ENCODE results near the gene HPSE.

Gene HPSE

DNA sequence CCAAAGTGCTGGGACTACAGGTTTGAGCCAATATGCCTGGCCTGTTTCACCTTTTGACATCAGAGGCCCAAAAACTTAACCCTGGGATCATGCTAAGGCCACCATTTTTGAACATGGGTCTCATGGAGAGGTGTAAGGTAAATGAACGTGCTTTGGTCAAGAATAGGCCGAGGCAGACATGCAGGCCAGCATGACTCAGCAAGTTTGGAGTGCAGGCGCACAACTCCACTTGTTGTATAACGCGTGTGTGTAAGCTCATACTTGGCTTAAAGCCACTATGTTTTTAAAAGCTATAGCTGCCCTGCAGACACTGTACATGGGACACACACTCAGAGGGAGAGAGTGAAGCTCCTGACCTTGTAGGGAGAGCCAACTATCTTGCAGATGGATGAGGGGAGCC lies 43.8 kb upstream of the HPSE start:
- Histone ChIP-seq H3K9me3 (ENCODE audit: low read length) (peaks cover 19% of the 10 kb centered on the region), H3K36me3 (ENCODE audit: insufficient read depth, low read length) (no peaks in the 10 kb centered on the region; the same call in 1 of the 2 replicates), H3K9me2 (ENCODE audit: low read depth, low read length) (no peaks in the 10 kb centered on the region), H3K4me3 (ENCODE audit: low read depth, low read length, poor library complexity, severe bottlenecking) (no peak overlapping the region), H3K4me1 (ENCODE audit: insufficient read depth, low read length, severe bottlenecking) (no peaks in the 10 kb centered on the region), H3K27ac (ENCODE audit: low read depth, low read length, poor library complexity, severe bottlenecking) (no peak overlapping the region), H4K20me1 (ENCODE audit: insufficient read depth, low read length) (no peaks in the 10 kb centered on the region), H3K27me3 (ENCODE audit: insufficient read depth, low read length) (no peaks in the 10 kb centered on the region), H3K9ac (ENCODE audit: low read length) (no peak overlapping the region), H3K79me2 (ENCODE audit: insufficient read depth, low read length) (no peaks in the 10 kb centered on the region), H3K4me2 (ENCODE audit: low read length) (no peak overlapping the region), H2AFZ (ENCODE audit: low read length) (no peak overlapping the region), H3F3A (ENCODE audit: insufficient read depth, low read length) (no peaks in the 10 kb centered on the region)
- TF ChIP-seq, protein P1, sequence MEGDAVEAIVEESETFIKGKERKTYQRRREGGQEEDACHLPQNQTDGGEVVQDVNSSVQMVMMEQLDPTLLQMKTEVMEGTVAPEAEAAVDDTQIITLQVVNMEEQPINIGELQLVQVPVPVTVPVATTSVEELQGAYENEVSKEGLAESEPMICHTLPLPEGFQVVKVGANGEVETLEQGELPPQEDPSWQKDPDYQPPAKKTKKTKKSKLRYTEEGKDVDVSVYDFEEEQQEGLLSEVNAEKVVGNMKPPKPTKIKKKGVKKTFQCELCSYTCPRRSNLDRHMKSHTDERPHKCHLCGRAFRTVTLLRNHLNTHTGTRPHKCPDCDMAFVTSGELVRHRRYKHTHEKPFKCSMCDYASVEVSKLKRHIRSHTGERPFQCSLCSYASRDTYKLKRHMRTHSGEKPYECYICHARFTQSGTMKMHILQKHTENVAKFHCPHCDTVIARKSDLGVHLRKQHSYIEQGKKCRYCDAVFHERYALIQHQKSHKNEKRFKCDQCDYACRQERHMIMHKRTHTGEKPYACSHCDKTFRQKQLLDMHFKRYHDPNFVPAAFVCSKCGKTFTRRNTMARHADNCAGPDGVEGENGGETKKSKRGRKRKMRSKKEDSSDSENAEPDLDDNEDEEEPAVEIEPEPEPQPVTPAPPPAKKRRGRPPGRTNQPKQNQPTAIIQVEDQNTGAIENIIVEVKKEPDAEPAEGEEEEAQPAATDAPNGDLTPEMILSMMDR (IDR thresholded peaks at IDR 0.05; ENCODE audit: low read length), result no peak
- TF ChIP-seq EZH2 (IDR thresholded peaks at IDR 0.05; ENCODE audit: borderline replicate concordance, low read length), result no peak

DNA sequence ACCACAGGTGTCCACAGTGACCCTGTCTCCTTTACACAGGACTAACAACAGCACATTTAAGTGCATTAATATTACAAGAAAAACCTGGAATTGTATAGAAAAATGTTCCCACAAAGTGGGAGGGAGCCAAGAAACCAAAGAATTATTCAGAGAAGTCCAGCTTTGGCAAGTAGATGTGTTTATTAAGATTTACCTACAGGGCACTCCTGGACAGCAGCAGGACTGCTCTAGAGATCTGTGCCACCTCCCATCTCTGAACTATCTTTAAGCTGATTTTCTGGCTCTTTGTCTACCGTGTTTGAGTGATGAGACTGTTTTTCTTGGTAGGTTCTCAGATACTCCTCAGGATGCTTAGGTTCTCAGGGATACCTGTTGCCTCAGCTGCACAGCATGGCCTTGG lies 38.3 kb upstream of the HPSE start:
- no peaks in the 10 kb centered on the region for H3K27me3 ChIP-seq (ENCODE audit: insufficient read depth, low read length)
- no peak overlapping the region for H2AFZ ChIP-seq (ENCODE audit: low read length)
- no peak overlapping the region for H3K4me3 ChIP-seq (ENCODE audit: low read depth, low read length, poor library complexity, severe bottlenecking)
- no peaks in the 10 kb centered on the region for H3K9me2 ChIP-seq (ENCODE audit: low read depth, low read length)
- no peaks in the 10 kb centered on the region for H3K79me2 ChIP-seq (ENCODE audit: insufficient read depth, low read length)
- no peak overlapping the region for H3K4me2 ChIP-seq (ENCODE audit: low read length)
- no peak for TF ChIP-seq EZH2 (IDR thresholded peaks at IDR 0.05; ENCODE audit: borderline replicate concordance, low read length)
- TF ChIP-seq, protein P1 (IDR thresholded peaks at IDR 0.05; ENCODE audit: low read length), result no peak
- no peaks in the 10 kb centered on the region for H3K4me1 ChIP-seq (ENCODE audit: insufficient read depth, low read length, severe bottlenecking)
- H3K9me3 ChIP-seq (ENCODE audit: low read length), result peaks cover 7% of the 10 kb centered on the region
- no peak overlapping the region for H3K27ac ChIP-seq (ENCODE audit: low read depth, low read length, poor library complexity, severe bottlenecking)
- no peak overlapping the region for H3K9ac ChIP-seq (ENCODE audit: low read length)
- no peaks in the 10 kb centered on the region for H3K36me3 ChIP-seq (ENCODE audit: insufficient read depth, low read length)
- H4K20me1 ChIP-seq (ENCODE audit: insufficient read depth, low read length), result no peaks in the 10 kb centered on the region
- no peaks in the 10 kb centered on the region for H3F3A ChIP-seq (ENCODE audit: insufficient read depth, low read length)

DNA sequence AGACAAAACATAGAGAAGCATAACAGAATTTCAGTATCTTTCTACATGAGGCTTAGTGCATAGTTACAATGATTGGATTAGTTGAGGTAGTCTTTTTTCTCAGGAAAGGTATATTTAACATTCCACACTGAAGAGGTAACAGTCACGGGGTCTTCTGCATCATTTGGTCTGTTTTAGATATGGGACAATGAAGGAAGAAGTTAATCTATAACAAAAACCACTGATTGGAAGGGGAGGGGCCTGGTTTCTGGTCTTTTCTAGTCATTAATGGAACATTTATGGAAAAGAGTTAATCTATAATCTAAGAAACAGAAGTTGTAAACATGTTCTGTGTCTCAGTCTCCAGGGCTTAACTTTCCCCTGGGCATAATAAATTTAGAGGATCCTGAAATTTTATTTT lies 37.3 kb upstream of the HPSE start:
- Histone ChIP-seq H3K36me3 (ENCODE audit: insufficient read depth, low read length) (no peaks in the 10 kb centered on the region), H3K79me2 (ENCODE audit: insufficient read depth, low read length) (no peaks in the 10 kb centered on the region), H3K27me3 (ENCODE audit: insufficient read depth, low read length) (no peaks in the 10 kb centered on the region), H3K9ac (ENCODE audit: low read length) (no peak overlapping the region), H3K9me3 (ENCODE audit: low read length) (peaks cover under 1% of the 10 kb centered on the region; the same call in 1 of the 2 replicates), H3K4me1 (ENCODE audit: insufficient read depth, low read length, severe bottlenecking) (no peaks in the 10 kb centered on the region), H2AFZ (ENCODE audit: low read length) (no peak overlapping the region), H3K4me3 (ENCODE audit: low read depth, low read length, poor library complexity, severe bottlenecking) (no peak overlapping the region), H4K20me1 (ENCODE audit: insufficient read depth, low read length) (no peaks in the 10 kb centered on the region), H3F3A (ENCODE audit: insufficient read depth, low read length) (no peaks in the 10 kb centered on the region), H3K9me2 (ENCODE audit: low read depth, low read length) (no peaks in the 10 kb centered on the region), H3K27ac (ENCODE audit: low read depth, low read length, poor library complexity, severe bottlenecking) (no peak overlapping the region), H3K4me2 (ENCODE audit: low read length) (no peak overlapping the region)
- TF ChIP-seq, protein P1 (IDR thresholded peaks at IDR 0.05; ENCODE audit: low read length), result no peak
- TF ChIP-seq EZH2 (IDR thresholded peaks at IDR 0.05; ENCODE audit: borderline replicate concordance, low read length), result no peak
